HPDE6-E6E7 (cell line): Measurements from ENCODE around the gene SYTL2.
A peak's percentile ranks its signal among the peaks of the same experiment; 100 is the strongest.

Experiments used
- DNase-seq: peaks from one replicate; pipeline ENCODE4 v3.0.0; 2011; ENCODE audit warnings: missing footprints; ENCODE audit errors: extremely low spot score

The SYTL2 gene

GRCh38 chr11:85827748-85828639, 17.1 kb upstream of the SYTL2 start:
- DNase-seq: peak; percentile 64

GRCh38 chr11:85826116-85826855, 15.3 kb upstream of the SYTL2 start:
- peak; percentile 58 for DNase-seq

GRCh38 chr11:85825616-85826015, 14.7 kb upstream of the SYTL2 start:
- no peak for DNase-seq

- DNase-seq: no peak
Measured at GRCh38 chr11:85823816-85824215, 12.9 kb upstream of the SYTL2 start.

GRCh38 chr11:85822814-85823213, 11.9 kb upstream of the SYTL2 start:
- DNase-seq: no peak

- no peak for DNase-seq
Measured at GRCh38 chr11:85821636-85822035, 10.7 kb upstream of the SYTL2 start.

GRCh38 chr11:85819441-85819840, 8.5 kb upstream of the SYTL2 start:
- DNase-seq: no peak

- DNase-seq: no peak
Measured at GRCh38 chr11:85815186-85815931, 4.4 kb upstream of the SYTL2 start.

- DNase-seq: no peak
Measured at GRCh38 chr11:85813721-85814120, 2.8 kb upstream of the SYTL2 start.

GRCh38 chr11:85811624-85812023, 683 bp upstream of the SYTL2 start:
- no peak for DNase-seq

- no peak for DNase-seq
Measured at GRCh38 chr11:85810521-85810870, 445 bp downstream of the SYTL2 start.

- no peak for DNase-seq
Measured at GRCh38 chr11:85809863-85810262, 1.1 kb downstream of the SYTL2 start.

- DNase-seq: no peak
Measured at GRCh38 chr11:85809191-85809590, 1.8 kb downstream of the SYTL2 start.

- DNase-seq: no peak
Measured at GRCh38 chr11:85806876-85807275, 4.1 kb downstream of the SYTL2 start.

- DNase-seq: no peak
Measured at GRCh38 chr11:85806016-85806415, 4.9 kb downstream of the SYTL2 start.

- no peak for DNase-seq
Measured at GRCh38 chr11:85805387-85805786, 5.6 kb downstream of the SYTL2 start.

- no peak for DNase-seq
Measured at GRCh38 chr11:85803920-85804319, 7.0 kb downstream of the SYTL2 start.

GRCh38 chr11:85803303-85803702, 7.6 kb downstream of the SYTL2 start:
- no peak for DNase-seq

- DNase-seq: no peak
Measured at GRCh38 chr11:85801527-85801926, 9.4 kb downstream of the SYTL2 start.

- DNase-seq: no peak
Measured at GRCh38 chr11:85800595-85801342, 10.2 kb downstream of the SYTL2 start.

- DNase-seq: no peak
Measured at GRCh38 chr11:85799142-85799541, 11.8 kb downstream of the SYTL2 start.

- no peak for DNase-seq
Measured at GRCh38 chr11:85798361-85798760, 12.6 kb downstream of the SYTL2 start.
